HL-60 (cell line): ENCODE measurements around the gene CAPZA2.

ENCODE experiments used
- DNase-seq, 2 experiments: peaks; one replicate each; pipeline ENCODE4 v3.0.0-alpha.2; 2010 to 2020; ENCODE audit warnings: low read depth in 1 of 2, low spot score in 1 of 2
- H3K27ac ChIP-seq: fragments of 250-450 bp; sonication (Bioruptor Pico); replicated peaks from 2 replicates; pipeline ENCODE4 v1.5.1; 2020; ENCODE audit warnings: mild to moderate bottlenecking, moderate library complexity
- H3K27me3 ChIP-seq: fragments of 250-450 bp; sonication (Bioruptor Pico); 2 replicates; pipeline ENCODE4 v1.5.1; 2021; ENCODE audit warnings: mild to moderate bottlenecking, moderate library complexity; ENCODE audit not compliant: insufficient read depth, poor library complexity, severe bottlenecking
- H3K4me3 ChIP-seq: replicated peaks from 2 replicates; pipeline ENCODE4 v1.5.1; 2011; ENCODE audit warnings: mild to moderate bottlenecking, control low read depth, low read length; ENCODE audit not compliant: insufficient read depth
- GABPA ChIP-seq: IDR thresholded peaks from 2 replicates; pipeline ENCODE4 v1.6.1; 2012; ENCODE audit warnings: low read depth
- POLR2AphosphoS5 ChIP-seq: IDR thresholded peaks from 2 replicates; pipeline ENCODE4 v1.6.1; 2012; ENCODE audit warnings: low read depth
- SPI1 ChIP-seq: IDR thresholded peaks from 2 replicates; pipeline ENCODE4 v1.6.1; 2012; ENCODE audit warnings: low read depth, mild to moderate bottlenecking, borderline replicate concordance
- TF ChIP-seq, protein P1 (sequence below): IDR thresholded peaks from one replicate; pipeline ENCODE4 v1.5.1; 2011; ENCODE audit warnings: low read length, control low read depth, inconsistent platforms; ENCODE audit not compliant: insufficient read depth
- TF ChIP-seq, protein P2 (sequence below): IDR thresholded peaks from 2 replicates; pipeline ENCODE4 v1.6.1; 2012; ENCODE audit warnings: low read depth; ENCODE audit not compliant: insufficient replicate concordance

CAPZA2 gene

DNA sequence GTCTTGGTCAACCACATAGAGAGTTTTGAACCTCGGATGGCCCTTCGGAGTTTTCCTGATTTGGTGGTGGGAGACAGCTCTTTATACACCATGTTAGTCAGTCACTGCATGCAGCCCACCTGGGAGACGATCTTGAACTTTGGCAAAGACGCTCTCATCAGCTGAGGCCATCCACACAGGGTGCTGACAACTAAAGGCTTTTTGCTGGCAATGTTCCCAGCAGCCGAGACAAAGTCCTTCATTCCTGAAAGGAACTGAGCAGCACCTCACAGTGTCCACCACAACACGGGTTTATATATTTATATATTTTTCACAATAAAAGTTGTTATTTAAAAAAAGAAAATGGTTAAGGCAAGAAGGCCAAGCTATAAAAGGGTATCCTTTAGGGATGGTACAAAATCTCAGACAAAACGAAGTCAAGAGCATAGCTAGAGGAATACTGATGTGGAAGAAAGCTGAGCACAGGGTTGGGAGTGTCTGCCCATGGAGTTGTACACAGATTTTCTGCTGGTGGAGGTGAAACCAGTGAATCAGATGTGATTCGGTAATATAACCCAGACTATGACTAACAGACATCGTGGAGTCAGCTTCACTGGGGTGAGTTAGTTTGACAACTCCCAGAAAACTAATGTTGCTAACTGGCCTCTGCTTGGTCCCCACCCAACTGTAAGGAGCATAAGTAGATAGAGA is 27.4 kb upstream of the CAPZA2 start:
- TF ChIP-seq, protein P1, sequence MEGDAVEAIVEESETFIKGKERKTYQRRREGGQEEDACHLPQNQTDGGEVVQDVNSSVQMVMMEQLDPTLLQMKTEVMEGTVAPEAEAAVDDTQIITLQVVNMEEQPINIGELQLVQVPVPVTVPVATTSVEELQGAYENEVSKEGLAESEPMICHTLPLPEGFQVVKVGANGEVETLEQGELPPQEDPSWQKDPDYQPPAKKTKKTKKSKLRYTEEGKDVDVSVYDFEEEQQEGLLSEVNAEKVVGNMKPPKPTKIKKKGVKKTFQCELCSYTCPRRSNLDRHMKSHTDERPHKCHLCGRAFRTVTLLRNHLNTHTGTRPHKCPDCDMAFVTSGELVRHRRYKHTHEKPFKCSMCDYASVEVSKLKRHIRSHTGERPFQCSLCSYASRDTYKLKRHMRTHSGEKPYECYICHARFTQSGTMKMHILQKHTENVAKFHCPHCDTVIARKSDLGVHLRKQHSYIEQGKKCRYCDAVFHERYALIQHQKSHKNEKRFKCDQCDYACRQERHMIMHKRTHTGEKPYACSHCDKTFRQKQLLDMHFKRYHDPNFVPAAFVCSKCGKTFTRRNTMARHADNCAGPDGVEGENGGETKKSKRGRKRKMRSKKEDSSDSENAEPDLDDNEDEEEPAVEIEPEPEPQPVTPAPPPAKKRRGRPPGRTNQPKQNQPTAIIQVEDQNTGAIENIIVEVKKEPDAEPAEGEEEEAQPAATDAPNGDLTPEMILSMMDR, result no peak
- Histone ChIP-seq H3K27ac (no peak overlapping the region), H3K4me3 (no peak overlapping the region), H3K27me3 (no peaks in the 10 kb centered on the region)
- no peak for DNase-seq

DNA sequence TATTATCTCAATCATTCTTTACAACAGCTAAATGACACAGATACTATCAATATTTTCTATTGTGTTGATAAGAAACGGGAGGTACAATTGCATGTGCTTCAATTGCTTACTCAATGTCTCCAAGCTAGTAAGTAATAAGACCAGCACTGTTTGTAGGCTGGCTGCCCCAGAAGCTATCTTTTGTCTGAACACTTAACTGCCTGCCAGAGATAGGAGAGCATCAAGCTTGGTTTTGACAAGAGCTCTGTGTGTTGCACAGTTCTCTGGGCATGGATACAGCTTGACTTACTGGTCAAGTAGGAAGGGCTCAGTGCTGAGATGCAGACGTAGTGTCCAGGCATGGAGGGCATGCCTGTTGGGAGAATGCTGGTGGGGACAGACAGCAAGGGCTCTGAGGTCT is 26.3 kb upstream of the CAPZA2 start:
- Histone ChIP-seq H3K4me3 (no peak overlapping the region), H3K27ac (no peak overlapping the region)
- no peak for DNase-seq

DNA sequence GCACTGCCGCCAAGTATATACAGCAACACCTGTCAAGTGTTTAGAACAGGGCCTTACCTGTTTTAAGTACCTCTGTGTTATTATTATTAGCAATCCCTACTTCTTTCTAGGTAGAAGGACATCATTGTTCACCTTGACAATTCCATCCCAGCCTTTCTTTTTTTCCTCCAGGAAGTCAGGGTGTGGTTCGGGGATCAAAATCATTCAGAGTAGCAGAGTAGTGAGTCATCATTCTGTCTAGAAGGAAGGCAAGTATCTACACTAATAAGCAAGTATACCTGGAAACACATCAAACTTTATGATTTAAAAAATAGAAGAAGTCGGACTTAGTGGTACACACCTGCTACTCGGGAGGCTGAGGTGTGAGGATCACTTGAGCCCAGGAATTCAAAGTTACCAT is 25.5 kb upstream of the CAPZA2 start:
- Histone ChIP-seq H3K27ac (no peak overlapping the region), H3K27me3 (no peaks in the 10 kb centered on the region), H3K4me3 (no peak overlapping the region)
- TF ChIP-seq, protein P1, result no peak
- no peak for TF ChIP-seq POLR2AphosphoS5
- TF ChIP-seq, protein P2, sequence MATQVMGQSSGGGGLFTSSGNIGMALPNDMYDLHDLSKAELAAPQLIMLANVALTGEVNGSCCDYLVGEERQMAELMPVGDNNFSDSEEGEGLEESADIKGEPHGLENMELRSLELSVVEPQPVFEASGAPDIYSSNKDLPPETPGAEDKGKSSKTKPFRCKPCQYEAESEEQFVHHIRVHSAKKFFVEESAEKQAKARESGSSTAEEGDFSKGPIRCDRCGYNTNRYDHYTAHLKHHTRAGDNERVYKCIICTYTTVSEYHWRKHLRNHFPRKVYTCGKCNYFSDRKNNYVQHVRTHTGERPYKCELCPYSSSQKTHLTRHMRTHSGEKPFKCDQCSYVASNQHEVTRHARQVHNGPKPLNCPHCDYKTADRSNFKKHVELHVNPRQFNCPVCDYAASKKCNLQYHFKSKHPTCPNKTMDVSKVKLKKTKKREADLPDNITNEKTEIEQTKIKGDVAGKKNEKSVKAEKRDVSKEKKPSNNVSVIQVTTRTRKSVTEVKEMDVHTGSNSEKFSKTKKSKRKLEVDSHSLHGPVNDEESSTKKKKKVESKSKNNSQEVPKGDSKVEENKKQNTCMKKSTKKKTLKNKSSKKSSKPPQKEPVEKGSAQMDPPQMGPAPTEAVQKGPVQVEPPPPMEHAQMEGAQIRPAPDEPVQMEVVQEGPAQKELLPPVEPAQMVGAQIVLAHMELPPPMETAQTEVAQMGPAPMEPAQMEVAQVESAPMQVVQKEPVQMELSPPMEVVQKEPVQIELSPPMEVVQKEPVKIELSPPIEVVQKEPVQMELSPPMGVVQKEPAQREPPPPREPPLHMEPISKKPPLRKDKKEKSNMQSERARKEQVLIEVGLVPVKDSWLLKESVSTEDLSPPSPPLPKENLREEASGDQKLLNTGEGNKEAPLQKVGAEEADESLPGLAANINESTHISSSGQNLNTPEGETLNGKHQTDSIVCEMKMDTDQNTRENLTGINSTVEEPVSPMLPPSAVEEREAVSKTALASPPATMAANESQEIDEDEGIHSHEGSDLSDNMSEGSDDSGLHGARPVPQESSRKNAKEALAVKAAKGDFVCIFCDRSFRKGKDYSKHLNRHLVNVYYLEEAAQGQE, result no peak
- TF ChIP-seq SPI1, result no peak
- TF ChIP-seq GABPA, result no peak
- DNase-seq, result no peak

More for the DNA sequence above, 26.3 kb upstream of the CAPZA2 start:
- no peaks in the 10 kb centered on the region for H3K27me3 ChIP-seq
- TF ChIP-seq, protein P1, result no peak
- TF ChIP-seq SPI1 (no peak), POLR2AphosphoS5 (no peak), GABPA (no peak)
- TF ChIP-seq, protein P2, result no peak

DNA sequence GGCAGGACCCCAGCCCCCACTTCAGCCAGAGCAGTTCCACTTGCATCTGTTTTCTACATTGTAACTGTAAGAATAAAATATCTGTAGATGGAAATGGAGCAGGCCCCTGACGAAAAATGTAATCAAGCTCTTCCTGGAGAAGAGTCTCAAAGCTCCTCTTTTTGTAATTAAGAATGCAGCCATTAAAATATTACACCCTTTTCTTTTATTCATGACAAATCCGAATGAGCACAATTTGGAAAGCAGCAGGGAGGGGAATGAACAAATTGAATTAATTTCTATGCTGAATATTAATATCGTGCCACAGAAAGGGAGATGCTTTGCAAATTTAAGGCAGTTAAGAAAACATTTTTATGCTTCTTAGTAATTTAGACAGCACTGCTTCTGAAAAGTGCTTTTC is 24.8 kb upstream of the CAPZA2 start:
- DNase-seq, result no peak
- Histone ChIP-seq H3K27me3 (no peaks in the 10 kb centered on the region), H3K27ac (no peak overlapping the region), H3K4me3 (no peak overlapping the region)
- no peak for TF ChIP-seq POLR2AphosphoS5
- no peak for TF ChIP-seq SPI1
- TF ChIP-seq GABPA, result no peak
- TF ChIP-seq, protein P1, result no peak
